ENCODE measurements around the gene ANAPC2. TPM values are rescaled to one million over a fixed set of nuclear protein-coding genes. Genes with fewer than 3 reads are reported as not detected.
A peak's percentile ranks its signal among the peaks of the same experiment; 100 is the strongest.

The ANAPC2 gene
- total and polyA plus RNA-seq, 4 donors: 9.3 to 32.6 (median 19.6) TPM

- no peak overlapping the region for H3K9ac ChIP-seq (ENCODE audit: low read depth in 1 of 2, low read length in 2 of 2)
- no peaks in the 10 kb centered on the region for H3K36me3 ChIP-seq (ENCODE audit: control insufficient read depth in 4 of 4, insufficient read depth in 3 of 4, low read depth in 1 of 4, low read length in 3 of 4)
- no peak for DNase-seq (ENCODE audit: low spot score)
- no peaks in the 10 kb centered on the region for H3K9me3 ChIP-seq (ENCODE audit: control insufficient read depth in 4 of 4, low read length in 3 of 4)
- no peaks in the 10 kb centered on the region for H3K27me3 ChIP-seq (ENCODE audit: control insufficient read depth in 4 of 4, insufficient read depth in 4 of 4, low read length in 3 of 4)
- WGBS: 51% methylated on average over 11 of the region's 11 CpGs
- H3K4me1 ChIP-seq (ENCODE audit: control insufficient read depth in 4 of 4, insufficient read depth in 4 of 4, low read length in 3 of 4): peaks cover 5 to 28% (median 10%) of the 10 kb centered on the region in 4 donors
- no peak for TF ChIP-seq FOXA1 (IDR thresholded peaks at IDR 0.05)
- TF ChIP-seq MAX (IDR thresholded peaks at IDR 0.05): no peak
- TF ChIP-seq HNF4G (IDR thresholded peaks at IDR 0.05): no peak
- H3K4me3 ChIP-seq (ENCODE audit: low read depth in 1 of 3, low read length in 3 of 3): no peak overlapping the region
- no peak overlapping the region for H3K27ac ChIP-seq (ENCODE audit: low read depth in 1 of 2, low read length in 2 of 2)
Observed at GRCh38 chr9:137236936-137237421, 48.6 kb upstream of the ANAPC2 start.

- Histone ChIP-seq H3K4me1 (ENCODE audit: control insufficient read depth in 4 of 4, insufficient read depth in 4 of 4, low read length in 3 of 4) (peaks cover 5 to 26% (median 8%) of the 10 kb centered on the region in 4 donors), H3K27me3 (ENCODE audit: control insufficient read depth in 4 of 4, insufficient read depth in 4 of 4, low read length in 3 of 4) (no peaks in the 10 kb centered on the region), H3K27ac (ENCODE audit: low read depth in 1 of 2, low read length in 2 of 2) (no peak overlapping the region), H3K36me3 (ENCODE audit: control insufficient read depth in 4 of 4, insufficient read depth in 3 of 4, low read depth in 1 of 4, low read length in 3 of 4) (no peaks in the 10 kb centered on the region), H3K9ac (ENCODE audit: low read depth in 1 of 2, low read length in 2 of 2) (no peak overlapping the region), H3K9me3 (ENCODE audit: control insufficient read depth in 4 of 4, low read length in 3 of 4) (no peaks in the 10 kb centered on the region), H3K4me3 (ENCODE audit: low read depth in 1 of 3, low read length in 3 of 3) (no peak overlapping the region)
- DNase-seq (ENCODE audit: low spot score): peak; percentile 92
- peak; percentile 89 to 93 for TF ChIP-seq RAD21 (IDR thresholded peaks at IDR 0.05)
- TF ChIP-seq MAX (IDR thresholded peaks at IDR 0.05): no peak
- no peak for TF ChIP-seq NR2F2 (IDR thresholded peaks at IDR 0.05)
- TF ChIP-seq SP1 (IDR thresholded peaks at IDR 0.05): no peak
- TF ChIP-seq, protein P1, sequence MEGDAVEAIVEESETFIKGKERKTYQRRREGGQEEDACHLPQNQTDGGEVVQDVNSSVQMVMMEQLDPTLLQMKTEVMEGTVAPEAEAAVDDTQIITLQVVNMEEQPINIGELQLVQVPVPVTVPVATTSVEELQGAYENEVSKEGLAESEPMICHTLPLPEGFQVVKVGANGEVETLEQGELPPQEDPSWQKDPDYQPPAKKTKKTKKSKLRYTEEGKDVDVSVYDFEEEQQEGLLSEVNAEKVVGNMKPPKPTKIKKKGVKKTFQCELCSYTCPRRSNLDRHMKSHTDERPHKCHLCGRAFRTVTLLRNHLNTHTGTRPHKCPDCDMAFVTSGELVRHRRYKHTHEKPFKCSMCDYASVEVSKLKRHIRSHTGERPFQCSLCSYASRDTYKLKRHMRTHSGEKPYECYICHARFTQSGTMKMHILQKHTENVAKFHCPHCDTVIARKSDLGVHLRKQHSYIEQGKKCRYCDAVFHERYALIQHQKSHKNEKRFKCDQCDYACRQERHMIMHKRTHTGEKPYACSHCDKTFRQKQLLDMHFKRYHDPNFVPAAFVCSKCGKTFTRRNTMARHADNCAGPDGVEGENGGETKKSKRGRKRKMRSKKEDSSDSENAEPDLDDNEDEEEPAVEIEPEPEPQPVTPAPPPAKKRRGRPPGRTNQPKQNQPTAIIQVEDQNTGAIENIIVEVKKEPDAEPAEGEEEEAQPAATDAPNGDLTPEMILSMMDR (IDR thresholded peaks at IDR 0.05; ENCODE audit: low read depth, low read length, missing input control): peak; percentile 100
- no peak for TF ChIP-seq RXRA (IDR thresholded peaks at IDR 0.05)
- no peak for TF ChIP-seq HNF4G (IDR thresholded peaks at IDR 0.05)
- no peak for TF ChIP-seq FOXA1 (IDR thresholded peaks at IDR 0.05)
- no peak for TF ChIP-seq EGR1 (IDR thresholded peaks at IDR 0.05; ENCODE audit: low read depth in 2 of 2)
- no peak for TF ChIP-seq GABPA (IDR thresholded peaks at IDR 0.05 in 1 of 2, conservative IDR thresholded peaks at IDR 0.05 in 1 of 2)
- TF ChIP-seq ZBTB33 (IDR thresholded peaks at IDR 0.05): no peak
- 13% methylated on average over 31 of the region's 31 CpGs for WGBS
Observed at GRCh38 chr9:137236238-137236935, 48.0 kb upstream of the ANAPC2 start.
